CD14-positive monocyte (primary cell): ENCODE data around the gene SLC25A26. TPM values are rescaled to one million over a fixed set of nuclear protein-coding genes. Genes with fewer than 3 reads are reported as not detected.

Source experiments
- DNase-seq, 3 donors: peaks; one replicate each; pipeline ENCODE4 v3.0.0-alpha.2; 2011 to 2022
- H2AFZ ChIP-seq: 2 replicates; pipeline ENCODE4 v1.6.0; 2012; ENCODE audit warnings: mild to moderate bottlenecking, low read depth, low read length, inconsistent platforms; ENCODE audit not compliant: insufficient read depth, poor library complexity, severe bottlenecking
- H3K27ac ChIP-seq, 2 donors: 1 replicate in 1 of 2; 2 replicates in 1 of 2; pipeline ENCODE4 v1.5.1; 2012 to 2013; ENCODE audit warnings: low read length in 2 of 2, control low read depth in 1 of 2, inconsistent platforms in 1 of 2, low read depth in 1 of 2, mild to moderate bottlenecking in 1 of 2
- H3K27me3 ChIP-seq, 2 donors: one replicate each; pipeline versions ENCODE4 v1.6.0 to v1.6.1; 2011 to 2013; ENCODE audit warnings: low read length in 2 of 2; ENCODE audit not compliant: control insufficient read depth in 2 of 2, insufficient read depth in 2 of 2
- H3K36me3 ChIP-seq, 2 donors: replicated peaks in 1 of 2; 1 replicate in 1 of 2; 2 replicates in 1 of 2; pipeline versions ENCODE4 v1.5.1 to v1.6.1; 2012 to 2013; ENCODE audit warnings: low read length in 2 of 2, control low read depth in 1 of 2, inconsistent platforms in 1 of 2, mild to moderate bottlenecking in 1 of 2; ENCODE audit not compliant: insufficient read depth in 2 of 2, control insufficient read depth in 1 of 2
- H3K4me1 ChIP-seq, 2 donors: 1 replicate in 1 of 2; 2 replicates in 1 of 2; pipeline versions ENCODE4 v1.5.1 to v1.6.1; 2012 to 2013; ENCODE audit warnings: low read length in 2 of 2, control low read depth in 1 of 2, inconsistent platforms in 1 of 2, mild to moderate bottlenecking in 1 of 2, moderate library complexity in 1 of 2; ENCODE audit not compliant: insufficient read depth in 2 of 2, control insufficient read depth in 1 of 2
- H3K4me2 ChIP-seq: replicated peaks from 2 replicates; pipeline ENCODE3; 2012; ENCODE audit warnings: low read length, moderate library complexity, mild to moderate bottlenecking; ENCODE audit not compliant: poor library complexity, severe bottlenecking; ENCODE audit errors: extremely low read depth
- H3K4me3 ChIP-seq, 3 experiments: fragments of 200-600 bp in 1 of 3; sonication (generic) in 1 of 3; replicated peaks in 1 of 3; 1 replicate in 2 of 3; 2 replicates in 1 of 3; pipeline ENCODE4 v1.5.1; 2011 to 2013; ENCODE audit warnings: low read length in 3 of 3, mild to moderate bottlenecking in 3 of 3, control low read depth in 2 of 3, low read depth in 2 of 3, inconsistent platforms in 1 of 3, moderate library complexity in 1 of 3
- H3K79me2 ChIP-seq: 2 replicates; pipeline ENCODE4 v1.6.0; 2012; ENCODE audit warnings: mild to moderate bottlenecking, control low read depth, inconsistent platforms, low read length, moderate library complexity; ENCODE audit not compliant: insufficient read depth
- H3K9ac ChIP-seq: 2 replicates; pipeline ENCODE4 v1.6.0; 2017; ENCODE audit warnings: low read length, mild to moderate bottlenecking; ENCODE audit not compliant: insufficient read depth, poor library complexity, severe bottlenecking
- H3K9me3 ChIP-seq, 2 donors: replicated peaks in 1 of 2; 1 replicate in 1 of 2; 2 replicates in 1 of 2; pipeline versions ENCODE4 v1.5.1 to v1.6.1; 2012 to 2013; ENCODE audit warnings: low read length in 2 of 2, control low read depth in 1 of 2; ENCODE audit not compliant: control insufficient read depth in 1 of 2, insufficient read depth in 1 of 2
- H4K20me1 ChIP-seq: 2 replicates; pipeline ENCODE4 v1.6.0; 2012; ENCODE audit warnings: mild to moderate bottlenecking, low read length, control low read depth, moderate library complexity; ENCODE audit not compliant: insufficient read depth
- H3K27ac Mint-ChIP-seq, 7 donors: one replicate each; pipeline ENCODE4 v1.8.0; 2020; ENCODE audit warnings: mild to moderate bottlenecking in 7 of 7, mixed read lengths in 7 of 7, moderate library complexity in 6 of 7, inconsistent platforms in 2 of 7
- H3K27me3 Mint-ChIP-seq, 3 donors: one replicate each; pipeline ENCODE4 v1.8.0; 2021 to 2022; ENCODE audit warnings: low read depth in 3 of 3, mild to moderate bottlenecking in 3 of 3, mixed read lengths in 3 of 3, moderate library complexity in 3 of 3, inconsistent platforms in 1 of 3
- H3K36me3 Mint-ChIP-seq, 2 donors: one replicate each; pipeline ENCODE4 v1.8.0; 2020; ENCODE audit warnings: mixed read lengths in 2 of 2, inconsistent platforms in 1 of 2, mild to moderate bottlenecking in 1 of 2
- H3K4me1 Mint-ChIP-seq: one replicate; pipeline ENCODE4 v1.8.0; 2020; ENCODE audit warnings: mild to moderate bottlenecking, mixed read lengths
- H3K4me3 Mint-ChIP-seq, 2 donors: one replicate each; pipeline ENCODE4 v1.8.0; 2020; ENCODE audit warnings: mild to moderate bottlenecking in 2 of 2, mixed read lengths in 2 of 2, moderate library complexity in 1 of 2
- H3K9me3 Mint-ChIP-seq, 7 donors: one replicate each; pipeline ENCODE4 v1.8.0; 2020 to 2022; ENCODE audit warnings: mixed read lengths in 7 of 7, mild to moderate bottlenecking in 6 of 7, moderate library complexity in 6 of 7, inconsistent platforms in 2 of 7
- WGBS: methylation state at CpG from one replicate; pipeline ENCODE4 v1.1.5; 2013; ENCODE audit warnings: missing lambda C conversion rate; ENCODE audit not compliant: insufficient coverage; 5-methylcytosine and 5-hydroxymethylcytosine counted together
- intact Hi-C, 2 donors: fragments of 100-400 bp; cut with micrococcal nuclease; formaldehyde crosslinking; loops; one replicate each; pipeline versions ENCODE4 v1.15.0 to v1.15.1; 2023
- polyA plus RNA-seq, 3 donors: library from polyadenylated mRNA; depleted of rRNA in 1 of 3; unstranded in 2 of 3; stranded (reverse) in 1 of 3; fragments of 300-500 nt in 2 of 3; fragments of >200 nt in 1 of 3; fragmentation: Illumina TruSeq in 2 of 3; gene quantifications; 1 replicate in 2 of 3; 2 replicates in 1 of 3; pipeline ENCODE4 v1.2.3, GENCODE V29; 2012 to 2021
- TF ChIP-seq, protein P1 (sequence below): fragments of 200-600 bp; IDR thresholded peaks from one replicate; pipeline ENCODE4 v1.8.0; 2022; ENCODE audit warnings: antibody characterized with exemption, mild to moderate bottlenecking

Gene SLC25A26
- polyA plus RNA-seq, 3 donors, result 11.6 to 23.0 (median 14.4) TPM

GRCh38 chr3:66261355-66261754 lies 40.6 kb downstream of the SLC25A26 start:
- H3K27me3 ChIP-seq, result no peaks in the 10 kb centered on the region
- no peaks in the 10 kb centered on the region for H3K9me3 ChIP-seq
- 97% methylated on average over 4 of the region's 4 CpGs for WGBS
- DNase-seq, result no peak
- no peaks in the 10 kb centered on the region for H3K79me2 ChIP-seq
- TF ChIP-seq, protein P1, sequence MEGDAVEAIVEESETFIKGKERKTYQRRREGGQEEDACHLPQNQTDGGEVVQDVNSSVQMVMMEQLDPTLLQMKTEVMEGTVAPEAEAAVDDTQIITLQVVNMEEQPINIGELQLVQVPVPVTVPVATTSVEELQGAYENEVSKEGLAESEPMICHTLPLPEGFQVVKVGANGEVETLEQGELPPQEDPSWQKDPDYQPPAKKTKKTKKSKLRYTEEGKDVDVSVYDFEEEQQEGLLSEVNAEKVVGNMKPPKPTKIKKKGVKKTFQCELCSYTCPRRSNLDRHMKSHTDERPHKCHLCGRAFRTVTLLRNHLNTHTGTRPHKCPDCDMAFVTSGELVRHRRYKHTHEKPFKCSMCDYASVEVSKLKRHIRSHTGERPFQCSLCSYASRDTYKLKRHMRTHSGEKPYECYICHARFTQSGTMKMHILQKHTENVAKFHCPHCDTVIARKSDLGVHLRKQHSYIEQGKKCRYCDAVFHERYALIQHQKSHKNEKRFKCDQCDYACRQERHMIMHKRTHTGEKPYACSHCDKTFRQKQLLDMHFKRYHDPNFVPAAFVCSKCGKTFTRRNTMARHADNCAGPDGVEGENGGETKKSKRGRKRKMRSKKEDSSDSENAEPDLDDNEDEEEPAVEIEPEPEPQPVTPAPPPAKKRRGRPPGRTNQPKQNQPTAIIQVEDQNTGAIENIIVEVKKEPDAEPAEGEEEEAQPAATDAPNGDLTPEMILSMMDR, result no peak
- no peaks in the 10 kb centered on the region for H3K36me3 ChIP-seq
- H3K27ac ChIP-seq, result no peak overlapping the region
- peaks cover 0 to 4% (median 0%) of the 10 kb centered on the region in 7 donors for H3K9me3 Mint-ChIP-seq
- H3K27ac Mint-ChIP-seq, result no peak overlapping the region
- H3K36me3 Mint-ChIP-seq, result peaks cover 8 to 21% of the 10 kb centered on the region in 2 donors
- no peaks in the 10 kb centered on the region for H3K27me3 Mint-ChIP-seq
- no peak overlapping the region for H3K4me3 Mint-ChIP-seq
- intact Hi-C loops, result no loop called here
- no peak overlapping the region for H3K4me3 ChIP-seq
- peaks cover 0 to 3% of the 10 kb centered on the region in 2 donors for H3K4me1 ChIP-seq
- no peak overlapping the region for H3K4me2 ChIP-seq
- peaks cover 3% of the 10 kb centered on the region for H3K4me1 Mint-ChIP-seq
- no peak overlapping the region for H3K9ac ChIP-seq
- H2AFZ ChIP-seq, result no peak overlapping the region
- H4K20me1 ChIP-seq, result no peaks in the 10 kb centered on the region

- Mint-ChIP-seq H3K36me3 (peaks cover 11 to 19% of the 10 kb centered on the region in 2 donors), H3K27me3 (no peaks in the 10 kb centered on the region), H3K9me3 (peaks cover 0 to 2% (median 0%) of the 10 kb centered on the region in 7 donors), H3K4me3 (no peak overlapping the region), H3K4me1 (no peaks in the 10 kb centered on the region), H3K27ac (no peak overlapping the region)
- no peaks in the 10 kb centered on the region for H3K9me3 ChIP-seq
- H3K27ac ChIP-seq, result no peak overlapping the region
- no peak overlapping the region for H2AFZ ChIP-seq
- no peak overlapping the region for H3K9ac ChIP-seq
- DNase-seq, result no peak
- TF ChIP-seq, protein P1, result no peak
- H3K36me3 ChIP-seq, result no peaks in the 10 kb centered on the region
- no peaks in the 10 kb centered on the region for H3K4me1 ChIP-seq
- no peaks in the 10 kb centered on the region for H4K20me1 ChIP-seq
- no peak overlapping the region for H3K4me2 ChIP-seq
- H3K27me3 ChIP-seq, result no peaks in the 10 kb centered on the region
- WGBS, result no CpG with 5 or more reads among the region's 2 CpGs
- H3K4me3 ChIP-seq, result no peak overlapping the region
- no peaks in the 10 kb centered on the region for H3K79me2 ChIP-seq
- intact Hi-C loops, result no loop called here
Measured at GRCh38 chr3:66265649-66266048, 44.8 kb downstream of the SLC25A26 start.
